ENCODE measurements around the gene CAAP1.
"Not testable (repeated sequence)": the region's sequence is repeated elsewhere in the genome, so short reads cannot be mapped to it uniquely, and the experiment has no call there.

Gene CAAP1

DNA sequence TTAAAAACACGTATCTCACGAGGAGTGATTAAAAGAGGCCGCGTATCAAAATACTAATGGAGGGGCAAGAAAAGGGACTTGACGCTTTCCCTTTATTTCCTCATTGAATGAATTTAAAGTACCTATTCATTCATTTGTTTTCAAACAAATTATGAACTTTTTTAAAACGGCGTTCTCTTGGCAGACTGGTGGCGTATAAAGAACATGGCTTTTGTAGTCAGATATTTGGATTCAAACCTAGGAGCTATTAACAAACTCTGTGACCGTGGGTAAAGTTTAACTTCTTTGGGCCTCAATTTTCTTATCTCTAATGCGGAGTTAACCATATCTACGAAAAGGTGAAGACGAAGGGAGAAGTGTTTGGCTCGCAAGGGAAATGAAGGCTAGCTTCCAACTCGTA is 876 bp downstream of the CAAP1 start:
- Histone ChIP-seq H3K27me3 (ENCODE audit: insufficient read depth, low read depth) (no peaks in the 10 kb centered on the region), H3K4me2 (peak overlapping the region; percentile 81), H3K27ac (peak overlapping the region; percentile 98), H3K4me1 (ENCODE audit: low read depth, poor library complexity, severe bottlenecking) (peaks cover 28% of the 10 kb centered on the region), H4K20me1 (ENCODE audit: insufficient read depth) (no peaks in the 10 kb centered on the region; the same call in 1 of the 2 replicates), H3K36me3 (ENCODE audit: insufficient read depth) (no peaks in the 10 kb centered on the region), H2AFZ (ENCODE audit: low read depth) (peak overlapping the region; percentile 76), H3K4me3 (IDR thresholded peaks at IDR 0.05; ENCODE audit: insufficient read depth, low read depth, low read length) (no peak overlapping the region), H3K79me2 (ENCODE audit: insufficient read depth, low read depth) (peaks cover 53% of the 10 kb centered on the region), H3K9ac (peak overlapping the region; percentile 93)
- no peak for TF ChIP-seq CTCF (conservative IDR thresholded peaks at IDR 0.05; ENCODE audit: low read depth, low read length)

DNA sequence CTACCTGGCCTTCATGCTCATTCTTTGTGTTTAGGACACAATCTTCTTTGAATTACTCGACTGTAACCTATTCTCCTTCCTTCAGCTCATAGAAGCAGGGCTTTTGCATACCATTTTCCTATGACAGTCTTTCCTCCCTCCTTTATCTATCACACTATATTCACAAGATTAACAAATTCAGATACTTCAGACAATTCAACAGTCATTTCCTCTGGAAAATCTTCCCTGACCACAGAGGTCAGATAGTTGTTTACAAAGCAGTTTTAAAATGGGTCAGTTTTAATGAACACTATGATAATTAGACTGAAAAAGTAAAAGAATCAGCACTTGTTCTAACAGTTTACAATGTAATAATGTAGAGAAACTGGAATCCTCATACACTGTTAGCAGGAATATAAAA is 4.3 kb downstream of the CAAP1 start:
- Histone ChIP-seq H3K36me3 (ENCODE audit: insufficient read depth) (peaks cover 2% of the 10 kb centered on the region; the same call in 1 of the 2 replicates), H3K4me2 (no peak overlapping the region), H3K4me3 (IDR thresholded peaks at IDR 0.05; ENCODE audit: insufficient read depth, low read depth, low read length) (no peak overlapping the region)

GRCh38 chr9:26882154-26882553 is 10.4 kb downstream of the CAAP1 start:
- H3K4me3 ChIP-seq (IDR thresholded peaks at IDR 0.05; ENCODE audit: insufficient read depth, low read depth, low read length): no peak overlapping the region
- H2AFZ ChIP-seq (ENCODE audit: low read depth): no peak overlapping the region
- no peak overlapping the region for H3K27ac ChIP-seq
- peaks cover 2% of the 10 kb centered on the region; the same call in 1 of the 2 replicates for H3K36me3 ChIP-seq (ENCODE audit: insufficient read depth)
- H4K20me1 ChIP-seq (ENCODE audit: insufficient read depth): no peaks in the 10 kb centered on the region
- no peak overlapping the region for H3K4me2 ChIP-seq
- TF ChIP-seq CTCF (conservative IDR thresholded peaks at IDR 0.05; ENCODE audit: low read depth, low read length): no peak
- H3K27me3 ChIP-seq (ENCODE audit: insufficient read depth, low read depth): no peaks in the 10 kb centered on the region
- H3K4me1 ChIP-seq (ENCODE audit: low read depth, poor library complexity, severe bottlenecking): no peaks in the 10 kb centered on the region
- H3K79me2 ChIP-seq (ENCODE audit: insufficient read depth, low read depth): peaks cover 6% of the 10 kb centered on the region; the same call in 1 of the 2 replicates
- no peak overlapping the region for H3K9ac ChIP-seq

More for the DNA sequence above, 4.3 kb downstream of the CAAP1 start:
- H3K79me2 ChIP-seq (ENCODE audit: insufficient read depth, low read depth): peaks cover 55% of the 10 kb centered on the region
- no peak overlapping the region for H2AFZ ChIP-seq (ENCODE audit: low read depth)
- no peaks in the 10 kb centered on the region for H3K27me3 ChIP-seq (ENCODE audit: insufficient read depth, low read depth)
- H3K27ac ChIP-seq: no peak overlapping the region
- no peak overlapping the region for H3K9ac ChIP-seq
- no peak for TF ChIP-seq CTCF (conservative IDR thresholded peaks at IDR 0.05; ENCODE audit: low read depth, low read length)
- no peaks in the 10 kb centered on the region; the same call in 1 of the 2 replicates for H4K20me1 ChIP-seq (ENCODE audit: insufficient read depth)
- peaks cover 24% of the 10 kb centered on the region for H3K4me1 ChIP-seq (ENCODE audit: low read depth, poor library complexity, severe bottlenecking)

DNA sequence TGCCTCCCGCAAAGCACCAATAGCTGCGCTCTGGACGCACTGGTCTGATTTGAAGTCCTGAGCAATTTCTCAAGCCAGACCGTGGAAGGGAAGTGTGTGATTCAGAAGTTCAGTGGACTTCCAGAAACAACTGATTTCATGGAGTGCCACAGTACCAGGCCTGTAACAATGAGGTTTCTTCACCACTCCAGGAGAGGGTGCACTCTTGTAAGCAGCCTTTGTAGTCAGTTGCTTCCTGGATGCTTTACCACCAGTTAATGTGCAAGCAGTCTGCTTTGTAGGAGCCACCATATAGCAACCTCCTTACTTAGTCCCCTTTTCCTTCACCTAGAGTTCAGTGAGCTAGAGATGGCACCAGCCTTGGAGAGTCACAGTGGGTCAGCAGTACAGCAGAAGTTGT is 12.3 kb downstream of the CAAP1 start:
- TF ChIP-seq CTCF (conservative IDR thresholded peaks at IDR 0.05; ENCODE audit: low read depth, low read length): no peak

DNA sequence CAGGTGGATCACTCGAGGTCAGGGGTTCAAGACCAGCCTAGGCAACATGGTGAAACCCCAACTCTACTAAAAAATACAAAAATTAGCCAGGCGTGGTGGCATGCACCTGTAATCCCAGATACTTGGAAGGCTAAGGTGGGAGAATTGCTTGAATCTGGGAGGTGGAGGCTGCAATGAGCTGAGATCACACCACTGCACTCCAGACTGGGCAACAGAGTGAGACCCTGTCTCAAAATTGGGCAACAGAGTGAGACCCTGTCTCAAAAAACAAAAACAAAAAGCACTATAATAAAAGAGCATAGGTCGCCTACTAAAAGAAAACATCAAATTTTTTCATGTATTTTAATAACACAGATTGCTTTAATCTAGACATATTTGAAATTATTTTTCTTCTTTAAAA is 17.4 kb downstream of the CAAP1 start:
- not testable (repeated sequence) for H3K4me3 ChIP-seq (IDR thresholded peaks at IDR 0.05; ENCODE audit: insufficient read depth, low read depth, low read length); H3K79me2 ChIP-seq (ENCODE audit: insufficient read depth, low read depth); H4K20me1 ChIP-seq (ENCODE audit: insufficient read depth); H3K27ac ChIP-seq; H3K27me3 ChIP-seq (ENCODE audit: insufficient read depth, low read depth); H3K9ac ChIP-seq; H3K4me1 ChIP-seq (ENCODE audit: low read depth, poor library complexity, severe bottlenecking); H2AFZ ChIP-seq (ENCODE audit: low read depth); H3K4me2 ChIP-seq; H3K36me3 ChIP-seq (ENCODE audit: insufficient read depth)

More for the DNA sequence above, 12.3 kb downstream of the CAAP1 start:
- Histone ChIP-seq H3K4me3 (IDR thresholded peaks at IDR 0.05; ENCODE audit: insufficient read depth, low read depth, low read length) (no peak overlapping the region), H3K27me3 (ENCODE audit: insufficient read depth, low read depth) (no peaks in the 10 kb centered on the region), H3K79me2 (ENCODE audit: insufficient read depth, low read depth) (no peaks in the 10 kb centered on the region), H4K20me1 (ENCODE audit: insufficient read depth) (no peaks in the 10 kb centered on the region), H2AFZ (ENCODE audit: low read depth) (no peak overlapping the region), H3K4me2 (no peak overlapping the region), H3K9ac (no peak overlapping the region), H3K4me1 (ENCODE audit: low read depth, poor library complexity, severe bottlenecking) (no peaks in the 10 kb centered on the region), H3K27ac (no peak overlapping the region), H3K36me3 (ENCODE audit: insufficient read depth) (peaks cover 2% of the 10 kb centered on the region; the same call in 1 of the 2 replicates)

All from KMS-11 (cell line).